ENCODE measurements around the gene PPP1CA.

Gene PPP1CA

DNA sequence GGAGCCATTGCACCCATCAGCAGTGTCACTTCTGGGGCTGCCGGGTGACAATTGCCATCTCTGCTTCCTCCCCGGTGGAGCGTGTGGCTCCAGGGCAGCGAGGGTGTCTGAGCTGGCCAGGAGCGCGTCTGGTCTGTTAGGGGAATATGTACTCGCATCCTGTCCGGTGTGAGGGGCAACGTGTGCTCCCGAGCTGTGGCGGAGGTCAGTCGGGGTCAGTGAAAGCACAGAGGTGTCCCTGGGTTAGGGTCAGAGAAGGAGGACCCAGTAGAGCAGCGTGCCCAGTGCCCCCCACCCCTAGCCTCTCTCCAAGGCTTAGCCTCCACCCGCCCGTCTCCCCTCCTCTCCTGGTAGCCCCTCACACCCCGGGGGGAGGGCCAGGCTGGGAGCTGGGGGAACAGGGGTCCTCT, 29.7 kb downstream of the PPP1CA start:
- H2AFZ ChIP-seq (ENCODE audit: low read depth, low read length) = no peak overlapping the region
- TF ChIP-seq, protein P1, sequence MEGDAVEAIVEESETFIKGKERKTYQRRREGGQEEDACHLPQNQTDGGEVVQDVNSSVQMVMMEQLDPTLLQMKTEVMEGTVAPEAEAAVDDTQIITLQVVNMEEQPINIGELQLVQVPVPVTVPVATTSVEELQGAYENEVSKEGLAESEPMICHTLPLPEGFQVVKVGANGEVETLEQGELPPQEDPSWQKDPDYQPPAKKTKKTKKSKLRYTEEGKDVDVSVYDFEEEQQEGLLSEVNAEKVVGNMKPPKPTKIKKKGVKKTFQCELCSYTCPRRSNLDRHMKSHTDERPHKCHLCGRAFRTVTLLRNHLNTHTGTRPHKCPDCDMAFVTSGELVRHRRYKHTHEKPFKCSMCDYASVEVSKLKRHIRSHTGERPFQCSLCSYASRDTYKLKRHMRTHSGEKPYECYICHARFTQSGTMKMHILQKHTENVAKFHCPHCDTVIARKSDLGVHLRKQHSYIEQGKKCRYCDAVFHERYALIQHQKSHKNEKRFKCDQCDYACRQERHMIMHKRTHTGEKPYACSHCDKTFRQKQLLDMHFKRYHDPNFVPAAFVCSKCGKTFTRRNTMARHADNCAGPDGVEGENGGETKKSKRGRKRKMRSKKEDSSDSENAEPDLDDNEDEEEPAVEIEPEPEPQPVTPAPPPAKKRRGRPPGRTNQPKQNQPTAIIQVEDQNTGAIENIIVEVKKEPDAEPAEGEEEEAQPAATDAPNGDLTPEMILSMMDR (IDR thresholded peaks at IDR 0.05; ENCODE audit: borderline replicate concordance, extremely low read depth, low read length, poor library complexity, severe bottlenecking) = no peak
- TF ChIP-seq EZH2 (IDR thresholded peaks at IDR 0.05; ENCODE audit: borderline replicate concordance, low read depth, low read length, severe bottlenecking) = peak; percentile 55
- H3K36me3 ChIP-seq (ENCODE audit: insufficient read depth, low read length) = no peaks in the 10 kb centered on the region
- DNase-seq = no peak
- no peaks in the 10 kb centered on the region for H3K79me2 ChIP-seq (ENCODE audit: insufficient read depth, low read length)
- H3K9ac ChIP-seq (ENCODE audit: low read depth, low read length) = no peak overlapping the region
- no peaks in the 10 kb centered on the region for H3K9me3 ChIP-seq (ENCODE audit: insufficient read depth, low read length, severe bottlenecking)
- H3K27ac ChIP-seq (ENCODE audit: low read length) = no peak overlapping the region
- H3K4me3 ChIP-seq (ENCODE audit: low read depth in 1 of 2, low read length in 2 of 2) = no peak overlapping the region
- peaks cover 34% of the 10 kb centered on the region for H4K20me1 ChIP-seq (ENCODE audit: insufficient read depth, low read length)
- H3K27me3 ChIP-seq (ENCODE audit: insufficient read depth, low read length, poor library complexity) = peaks cover 76% of the 10 kb centered on the region
- ATAC-seq (ENCODE audit: insufficient read depth, low read depth) = no peak
- H3K4me1 ChIP-seq (ENCODE audit: insufficient read depth, low read length) = peaks cover 37% of the 10 kb centered on the region
- H3K4me2 ChIP-seq (ENCODE audit: insufficient read depth, low read length) = no peak overlapping the region

GRCh38 chr11:67371189-67371910, 30.3 kb downstream of the PPP1CA start:
- H3K36me3 ChIP-seq (ENCODE audit: insufficient read depth, low read length) = no peaks in the 10 kb centered on the region
- peaks cover 37% of the 10 kb centered on the region for H3K4me1 ChIP-seq (ENCODE audit: insufficient read depth, low read length)
- TF ChIP-seq, protein P1 (IDR thresholded peaks at IDR 0.05; ENCODE audit: borderline replicate concordance, extremely low read depth, low read length, poor library complexity, severe bottlenecking) = peak; percentile 48
- no peak for TF ChIP-seq EZH2 (IDR thresholded peaks at IDR 0.05; ENCODE audit: borderline replicate concordance, low read depth, low read length, severe bottlenecking)
- H2AFZ ChIP-seq (ENCODE audit: low read depth, low read length) = no peak overlapping the region
- peaks cover 32% of the 10 kb centered on the region for H4K20me1 ChIP-seq (ENCODE audit: insufficient read depth, low read length)
- H3K4me3 ChIP-seq (ENCODE audit: low read depth in 1 of 2, low read length in 2 of 2) = no peak overlapping the region
- ATAC-seq (ENCODE audit: insufficient read depth, low read depth) (peak; percentile 22; the same call in 1 of the 3 replicates), DNase-seq (no peak)
- H3K9ac ChIP-seq (ENCODE audit: low read depth, low read length) = no peak overlapping the region
- no peaks in the 10 kb centered on the region for H3K9me3 ChIP-seq (ENCODE audit: insufficient read depth, low read length, severe bottlenecking)
- H3K79me2 ChIP-seq (ENCODE audit: insufficient read depth, low read length) = no peaks in the 10 kb centered on the region
- H3K4me2 ChIP-seq (ENCODE audit: insufficient read depth, low read length) = no peak overlapping the region
- no peak overlapping the region for H3K27ac ChIP-seq (ENCODE audit: low read length)
- peaks cover 73% of the 10 kb centered on the region for H3K27me3 ChIP-seq (ENCODE audit: insufficient read depth, low read length, poor library complexity)

DNA sequence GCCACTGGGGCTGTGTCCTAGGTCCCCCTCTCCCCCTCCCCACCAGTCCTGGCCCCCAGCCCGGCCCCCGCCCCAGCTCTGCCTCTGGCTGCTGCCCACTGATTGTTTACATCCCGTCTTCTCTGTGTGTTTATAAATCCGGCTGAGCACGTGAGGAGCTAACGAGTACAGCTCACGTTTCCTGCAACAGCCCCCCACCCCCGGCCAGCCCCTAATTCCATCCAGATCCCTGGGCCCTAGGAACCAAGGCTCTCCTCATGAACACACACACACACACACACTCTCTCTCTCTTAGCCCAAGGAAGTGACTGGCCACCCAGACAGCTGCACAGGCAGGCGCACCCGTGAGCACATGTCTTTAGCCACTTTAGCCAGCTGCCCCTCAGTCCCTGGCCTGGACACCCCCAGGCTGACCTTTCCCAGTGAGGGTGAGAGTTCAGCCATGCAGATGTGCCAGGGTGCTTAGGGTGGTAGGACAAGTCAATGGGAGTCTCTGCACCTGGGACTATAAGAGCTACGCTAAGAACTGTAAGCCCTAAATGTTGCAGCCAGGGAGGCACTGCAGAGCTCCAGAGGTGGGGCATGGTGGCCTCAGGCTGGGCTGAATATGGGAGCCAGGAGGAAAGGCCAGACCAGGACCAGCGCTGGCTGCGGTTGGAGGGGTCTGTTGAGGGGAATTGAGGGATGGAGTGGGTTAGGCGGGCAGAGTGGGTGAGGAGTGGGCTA, 31.1 kb downstream of the PPP1CA start:
- Histone ChIP-seq H3K9me3 (ENCODE audit: insufficient read depth, low read length, severe bottlenecking) (no peaks in the 10 kb centered on the region), H3K9ac (ENCODE audit: low read depth, low read length) (no peak overlapping the region), H3K4me3 (ENCODE audit: low read depth in 1 of 2, low read length in 2 of 2) (no peak overlapping the region), H3K79me2 (ENCODE audit: insufficient read depth, low read length) (no peaks in the 10 kb centered on the region), H4K20me1 (ENCODE audit: insufficient read depth, low read length) (peaks cover 23% of the 10 kb centered on the region), H3K4me2 (ENCODE audit: insufficient read depth, low read length) (no peak overlapping the region), H3K27me3 (ENCODE audit: insufficient read depth, low read length, poor library complexity) (peaks cover 64% of the 10 kb centered on the region), H3K4me1 (ENCODE audit: insufficient read depth, low read length) (peaks cover 37% of the 10 kb centered on the region), H3K36me3 (ENCODE audit: insufficient read depth, low read length) (no peaks in the 10 kb centered on the region), H2AFZ (ENCODE audit: low read depth, low read length) (no peak overlapping the region), H3K27ac (ENCODE audit: low read length) (no peak overlapping the region)
- ATAC-seq (ENCODE audit: insufficient read depth, low read depth) = 0 out of 3 replicates have a peak, but pooled peaks have one; percentile 1
- DNase-seq = no peak
- TF ChIP-seq, protein P1 (IDR thresholded peaks at IDR 0.05; ENCODE audit: borderline replicate concordance, extremely low read depth, low read length, poor library complexity, severe bottlenecking) = no peak
- no peak for TF ChIP-seq EZH2 (IDR thresholded peaks at IDR 0.05; ENCODE audit: borderline replicate concordance, low read depth, low read length, severe bottlenecking)
